Muscle of leg (tissue), 11 donors: ENCODE results near the gene CXCL14. TPM values are rescaled to one million over a fixed set of nuclear protein-coding genes. Genes with fewer than 3 reads are reported as not detected.
"Not testable (repeated sequence)": the region's sequence is repeated elsewhere in the genome, so short reads cannot be mapped to it uniquely, and the experiment has no call there.

Source experiments
- DNase-seq: peaks from one replicate; pipeline ENCODE4 v3.0.0; 2013
- H3K27ac ChIP-seq: one replicate; pipeline ENCODE4 v1.5.1; 2013; ENCODE audit warnings: mild to moderate bottlenecking, low read length, control low read depth
- H3K27me3 ChIP-seq: one replicate; pipeline ENCODE4 v1.6.1; 2013; ENCODE audit warnings: low read length; ENCODE audit not compliant: control insufficient read depth, insufficient read depth
- H3K36me3 ChIP-seq: one replicate; pipeline ENCODE4 v1.6.1; 2013; ENCODE audit warnings: low read length; ENCODE audit not compliant: control insufficient read depth, insufficient read depth
- H3K4me1 ChIP-seq: one replicate; pipeline ENCODE4 v1.6.1; 2013; ENCODE audit warnings: low read length; ENCODE audit not compliant: control insufficient read depth, insufficient read depth
- H3K4me3 ChIP-seq: one replicate; pipeline ENCODE4 v1.5.1; 2013; ENCODE audit warnings: low read length, control low read depth
- H3K9me3 ChIP-seq: replicated peaks from 2 replicates; pipeline ENCODE4 v1.6.1; 2013; ENCODE audit warnings: low read depth, low read length; ENCODE audit not compliant: control insufficient read depth
- WGBS: methylation state at CpG from one replicate; pipeline ENCODE4 v1.1.5; 2013; ENCODE audit warnings: missing lambda C conversion rate; ENCODE audit not compliant: insufficient coverage; 5-methylcytosine and 5-hydroxymethylcytosine counted together
- polyA plus RNA-seq, 8 donors: library from polyadenylated mRNA; unstranded; fragments of 120-200 nt; gene quantifications; one replicate each; pipeline versions ENCODE4 v1.2.1 to v1.2.3, GENCODE V29; 2013; ENCODE audit warnings: inconsistent platforms in 1 of 8, low replicate concordance in 1 of 8; ENCODE audit not compliant: insufficient read length in 8 of 8, insufficient read depth in 1 of 8
- total RNA-seq: library from RNA; stranded (reverse); fragments of 120-200 nt; gene quantifications from one replicate; pipeline ENCODE4 v1.2.4, GENCODE V29; 2013

CXCL14 gene
- total and polyA plus RNA-seq, 9 donors: 21.3 to 155 (median 31.1) TPM

- peaks cover 5% of the 10 kb centered on the region for H3K9me3 ChIP-seq
- peaks cover 9% of the 10 kb centered on the region for H3K4me1 ChIP-seq
- 47% methylated on average over 4 of the region's 7 CpGs for whole genome bisulfite sequencing
- no peaks in the 10 kb centered on the region for H3K36me3 ChIP-seq
- H3K4me3 ChIP-seq: no peak overlapping the region
- no peak overlapping the region for H3K27ac ChIP-seq
- peaks cover 97% of the 10 kb centered on the region for H3K27me3 ChIP-seq
- no peak for DNase-seq
These were observed 41.5 kb downstream of the CXCL14 start for GRCh38 chr5:135537271-135537670.

DNA sequence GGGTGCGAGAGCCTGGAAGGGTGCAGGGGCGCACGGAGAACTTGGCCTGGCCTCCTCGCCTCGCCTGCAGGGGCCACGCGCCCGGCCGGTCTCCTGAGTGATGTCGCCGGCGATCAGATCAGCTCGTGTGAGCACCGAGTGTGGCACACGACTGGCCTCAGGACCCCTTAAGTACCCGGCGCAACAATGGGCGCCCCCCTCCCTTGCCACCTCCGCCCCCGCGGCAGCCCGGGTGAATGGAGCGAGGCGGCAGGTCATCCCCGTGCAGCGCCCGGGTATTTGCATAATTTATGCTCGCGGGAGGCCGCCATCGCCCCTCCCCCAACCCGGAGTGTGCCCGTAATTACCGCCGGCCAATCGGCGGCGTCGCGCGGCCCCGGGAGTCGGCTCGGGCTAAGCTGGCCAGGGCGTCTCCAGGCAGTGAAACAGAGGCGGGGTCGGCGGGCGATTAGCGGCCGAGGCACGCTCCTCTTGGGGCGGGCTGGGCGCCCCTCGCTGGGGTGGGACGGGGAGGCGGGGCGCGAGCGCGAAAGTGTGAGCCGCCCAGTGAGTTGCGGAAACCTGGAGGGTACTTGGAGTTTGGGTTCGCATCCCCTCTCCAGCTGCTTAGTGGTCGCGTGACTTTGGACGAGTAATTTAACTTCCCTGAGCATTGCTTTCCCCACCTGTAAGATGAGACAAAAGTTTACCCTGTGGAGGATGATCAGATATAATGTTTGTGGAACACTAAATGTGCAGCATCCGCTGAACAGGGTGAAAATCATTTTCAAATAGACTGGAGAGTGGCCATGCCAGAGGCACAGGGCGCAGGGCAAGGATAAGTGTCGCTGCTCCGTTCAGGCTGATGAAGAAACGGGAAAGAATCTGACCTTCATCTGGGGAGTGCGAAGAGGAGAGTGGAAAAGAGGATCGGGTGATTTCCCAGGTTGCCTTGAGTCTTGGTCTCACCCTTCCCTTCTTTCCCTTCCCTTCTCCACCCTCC, 42.7 kb downstream of the CXCL14 start, which contains the start of gene NEUROG1:
TSS of gene NEUROG1 (minus strand) at position 145 of the 982 bp plus-strand sequence. CDS start 274 bp downstream, outside the sequence.
- peaks cover 94% of the 10 kb centered on the region for H3K27me3 ChIP-seq
- WGBS: 1% methylated on average over 63 of the region's 74 CpGs

GRCh38 chr5:135535420-135535819, 43.4 kb downstream of the CXCL14 start:
- peaks cover 95% of the 10 kb centered on the region for H3K27me3 ChIP-seq
- peaks cover 5% of the 10 kb centered on the region for H3K9me3 ChIP-seq
- 2% methylated on average over 44 of the region's 44 CpGs for WGBS
- H3K27ac ChIP-seq: no peak overlapping the region
- no peaks in the 10 kb centered on the region for H3K36me3 ChIP-seq
- peaks cover 9% of the 10 kb centered on the region for H3K4me1 ChIP-seq
- DNase-seq: no peak
- no peak overlapping the region for H3K4me3 ChIP-seq

More for the DNA sequence above, 42.7 kb downstream of the CXCL14 start, which contains the start of gene NEUROG1:
- H3K36me3 ChIP-seq: no peaks in the 10 kb centered on the region
- no peak for DNase-seq
- no peak within 1 kb of the TSS for H3K27ac ChIP-seq
- H3K9me3 ChIP-seq: peaks cover 5% of the 10 kb centered on the region
- H3K4me3 ChIP-seq: no peak within 1 kb of the TSS
- peaks cover 9% of the 10 kb centered on the region for H3K4me1 ChIP-seq

DNA sequence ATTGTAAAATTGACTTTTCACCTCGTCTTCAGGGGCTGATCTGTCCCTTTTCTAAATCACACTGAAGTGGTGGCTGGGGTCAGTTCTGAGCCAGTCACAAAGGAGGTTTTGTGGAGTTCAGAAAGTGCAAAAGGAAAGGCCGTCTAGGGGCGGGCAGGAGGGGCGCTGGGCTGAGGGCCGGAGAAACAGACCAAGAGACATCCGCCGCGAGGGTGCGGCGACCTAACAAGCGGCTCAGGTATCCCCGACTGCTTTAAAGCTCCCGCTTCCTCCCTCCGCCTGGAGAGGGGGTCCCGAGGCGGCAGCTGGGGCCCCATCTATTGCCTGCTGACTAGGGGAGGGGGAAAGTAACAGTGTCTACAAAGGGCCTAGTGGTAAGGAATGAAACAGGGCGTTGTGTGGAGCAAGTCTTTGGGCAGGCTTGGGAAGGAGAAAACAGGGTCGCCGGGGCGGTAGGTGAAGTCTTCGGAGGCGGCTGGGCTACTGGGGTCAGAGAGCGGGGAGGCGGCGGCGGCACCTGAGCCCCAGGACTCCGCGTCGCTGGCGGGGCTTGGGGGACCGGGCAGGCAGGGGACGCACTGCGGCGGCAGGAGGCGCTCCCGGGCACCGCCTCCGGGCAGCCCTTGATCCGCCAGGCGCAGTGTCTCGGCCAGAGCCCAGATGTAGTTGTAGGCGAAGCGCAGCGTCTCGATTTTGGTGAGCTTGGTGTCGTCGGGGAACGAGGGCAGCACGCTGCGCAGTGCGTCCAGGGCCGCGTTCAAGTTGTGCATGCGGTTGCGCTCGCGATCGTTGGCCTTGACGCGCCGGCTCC, 44.0 kb downstream of the CXCL14 start:
- peaks cover 9% of the 10 kb centered on the region for H3K4me1 ChIP-seq
- H3K9me3 ChIP-seq: peaks cover 5% of the 10 kb centered on the region
- no peak overlapping the region for H3K4me3 ChIP-seq
- WGBS: 2% methylated on average over 59 of the region's 61 CpGs
- peaks cover 90% of the 10 kb centered on the region for H3K27me3 ChIP-seq
- H3K27ac ChIP-seq: no peak overlapping the region
- no peaks in the 10 kb centered on the region for H3K36me3 ChIP-seq
- DNase-seq: no peak

DNA sequence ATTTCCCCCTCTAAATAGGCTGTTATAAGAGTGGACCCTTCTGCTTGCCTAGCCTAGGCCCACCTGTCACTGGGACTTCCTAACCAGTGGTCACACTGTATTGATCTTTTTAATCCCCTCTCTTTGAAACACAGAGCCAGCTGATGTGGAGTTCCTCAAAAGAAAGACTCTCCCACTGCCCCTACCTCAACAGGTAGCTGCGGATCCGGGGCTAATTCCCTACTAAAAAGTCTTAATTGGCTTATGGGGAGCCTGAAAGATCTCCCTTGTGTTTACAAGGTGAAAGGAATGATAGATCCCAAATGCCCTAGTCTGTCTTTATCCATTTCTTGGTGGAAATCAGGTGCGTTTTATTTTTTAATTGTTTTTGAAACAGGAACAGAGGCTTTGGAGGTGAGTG, 45.0 kb downstream of the CXCL14 start:
- peaks cover 9% of the 10 kb centered on the region for H3K4me1 ChIP-seq
- DNase-seq: no peak
- H3K27ac ChIP-seq: no peak overlapping the region
- H3K4me3 ChIP-seq: no peak overlapping the region
- peaks cover 88% of the 10 kb centered on the region for H3K27me3 ChIP-seq
- peaks cover 5% of the 10 kb centered on the region for H3K9me3 ChIP-seq
- WGBS: no CpG with 5 or more reads among the region's 3 CpGs
- no peaks in the 10 kb centered on the region for H3K36me3 ChIP-seq

DNA sequence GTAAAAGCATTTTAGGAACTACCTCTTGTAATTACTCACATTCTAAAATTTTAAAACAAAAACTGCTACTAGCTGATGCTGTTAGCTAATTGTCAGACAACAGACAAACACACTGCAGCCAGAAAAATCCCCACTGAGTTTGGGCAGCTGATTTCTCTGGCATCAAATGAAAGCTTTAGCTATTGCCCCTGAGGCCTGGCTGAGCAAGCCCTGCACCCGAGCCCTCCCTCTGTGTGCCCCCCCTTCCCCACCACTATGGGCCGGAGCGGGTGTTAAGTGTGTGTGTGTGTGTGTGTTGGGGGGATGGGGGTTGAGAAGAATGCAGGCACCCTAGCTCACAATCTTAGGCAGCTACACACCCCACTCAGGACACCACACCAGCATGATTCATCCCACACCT, 45.5 kb downstream of the CXCL14 start:
- Histone ChIP-seq H3K36me3 (no peaks in the 10 kb centered on the region), H3K27ac (no peak overlapping the region), H3K9me3 (peaks cover 5% of the 10 kb centered on the region), H3K4me3 (no peak overlapping the region), H3K4me1 (peaks cover 9% of the 10 kb centered on the region), H3K27me3 (peaks cover 87% of the 10 kb centered on the region)
- no peak for DNase-seq
- no CpG with 5 or more reads among the region's 3 CpGs for WGBS

DNA sequence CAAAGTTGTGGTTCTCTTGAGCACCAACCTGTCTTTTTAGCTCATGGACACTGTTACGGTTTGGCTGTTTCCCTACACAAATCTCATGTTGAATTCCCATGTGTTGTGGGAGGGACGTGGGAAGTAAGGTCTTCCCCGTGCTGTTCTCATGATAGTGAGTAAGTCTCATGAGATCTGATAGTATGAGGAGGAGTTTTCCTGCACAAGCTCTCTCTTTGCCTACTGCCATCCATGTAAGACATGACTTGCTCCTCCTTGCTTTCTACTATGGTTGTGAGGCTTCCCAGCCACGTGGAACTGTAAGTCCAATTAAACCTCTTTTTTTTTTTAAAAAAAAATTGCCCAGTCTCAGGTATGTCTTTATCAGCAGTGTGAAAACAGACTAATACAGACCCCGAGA, 49.2 kb downstream of the CXCL14 start:
- DNase-seq, H3K27ac ChIP-seq, H3K4me1 ChIP-seq, H3K9me3 ChIP-seq, H3K36me3 ChIP-seq, H3K4me3 ChIP-seq: not testable (repeated sequence)
- peaks cover 64% of the 10 kb centered on the region for H3K27me3 ChIP-seq
- WGBS: no CpG with 5 or more reads among the region's 5 CpGs

DNA sequence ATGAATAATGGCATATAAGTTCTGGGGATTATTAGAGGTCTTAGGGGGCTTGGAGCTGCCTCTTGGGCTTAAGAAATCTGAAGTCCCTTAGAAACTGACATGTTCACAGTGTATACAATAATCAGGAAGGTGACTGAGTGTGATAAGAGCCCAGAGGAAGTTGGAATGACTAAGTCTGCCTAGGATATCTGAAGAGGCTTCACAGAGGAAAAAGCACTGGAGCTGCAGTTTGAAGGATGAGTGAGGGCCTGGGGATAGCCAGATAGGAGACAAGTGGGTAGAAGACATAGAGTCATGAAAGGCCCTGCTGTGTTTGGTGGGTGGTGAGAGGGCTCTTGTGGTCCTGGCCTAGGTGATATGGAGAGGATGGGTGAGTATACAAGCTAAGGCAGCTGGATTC, 51.9 kb downstream of the CXCL14 start:
- Histone ChIP-seq H3K4me1 (no peaks in the 10 kb centered on the region), H3K36me3 (no peaks in the 10 kb centered on the region), H3K27me3 (peaks cover 44% of the 10 kb centered on the region), H3K9me3 (no peaks in the 10 kb centered on the region), H3K27ac (no peak overlapping the region), H3K4me3 (no peak overlapping the region)
- DNase-seq: no peak

GRCh38 chr5:135521964-135522363, 56.8 kb downstream of the CXCL14 start:
- H3K36me3 ChIP-seq: no peaks in the 10 kb centered on the region
- DNase-seq: no peak
- peaks cover 13% of the 10 kb centered on the region for H3K27me3 ChIP-seq
- H3K9me3 ChIP-seq: no peaks in the 10 kb centered on the region
- no peak overlapping the region for H3K27ac ChIP-seq
- no peaks in the 10 kb centered on the region for H3K4me1 ChIP-seq
- H3K4me3 ChIP-seq: no peak overlapping the region
- no CpG with 5 or more reads among the region's 2 CpGs for WGBS
